HG03521 (cell line): Measurements from ENCODE around the gene AKR1E2.
"Not testable (repeated sequence)": the region's sequence is repeated elsewhere in the genome, so short reads cannot be mapped to it uniquely, and the experiment has no call there.

Experiments
- ATAC-seq: cut with Tn5 transposase; IDR thresholded peaks from one replicate; pipeline ENCODE4 v1.9.1; 2021; ENCODE audit warnings: mild to moderate bottlenecking, moderate library complexity; ENCODE audit not compliant: unreplicated experiment

The AKR1E2 gene

DNA sequence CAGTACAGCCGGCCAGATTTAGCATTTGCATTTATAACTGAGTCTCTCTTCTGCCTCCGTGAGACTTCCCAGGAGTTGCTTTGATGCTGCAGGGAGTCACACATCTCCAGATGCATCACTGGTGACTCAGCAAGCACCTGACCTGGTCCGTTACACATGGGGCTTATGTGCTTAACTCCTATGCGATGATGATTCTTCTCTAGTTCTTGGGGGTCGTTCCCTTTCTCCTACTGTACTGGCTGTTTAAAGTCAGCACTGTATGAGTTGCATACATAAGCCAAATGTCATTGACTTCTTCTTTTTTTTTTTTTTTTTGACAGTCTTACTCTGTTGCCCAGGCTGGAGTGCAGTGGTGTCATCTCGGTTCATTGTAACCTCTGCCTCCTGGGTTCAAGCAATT is 13.0 kb upstream of the AKR1E2 start:
- ATAC-seq, result no peak

- no peak for ATAC-seq
These were observed 12.5 kb upstream of the AKR1E2 start for GRCh38 chr10:4813496-4813895.

- ATAC-seq, result not testable (repeated sequence)
These were observed 10.3 kb upstream of the AKR1E2 start for GRCh38 chr10:4815646-4816180.

GRCh38 chr10:4816966-4817365 is 9.0 kb upstream of the AKR1E2 start:
- no peak for ATAC-seq

DNA sequence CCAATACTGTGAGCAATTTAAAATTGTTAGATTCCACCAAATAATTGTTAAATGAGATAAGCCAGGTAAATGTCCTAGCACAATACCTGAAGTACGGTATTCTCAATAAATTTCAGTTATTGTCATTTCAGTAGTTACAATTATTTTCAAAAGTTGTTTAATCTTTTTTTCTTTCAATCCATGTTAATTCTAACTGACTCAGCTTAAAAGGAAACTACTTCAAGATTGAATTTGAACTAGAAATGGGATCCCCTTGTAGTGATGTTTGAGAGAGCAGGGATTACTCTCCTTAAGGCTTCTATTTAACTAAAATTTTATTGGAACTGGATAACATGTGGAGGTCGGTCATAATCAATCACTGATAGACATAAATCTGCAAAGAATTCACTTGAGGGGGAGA is 6.9 kb upstream of the AKR1E2 start:
- ATAC-seq, result no peak

GRCh38 chr10:4819707-4820106 is 6.3 kb upstream of the AKR1E2 start:
- ATAC-seq, result no peak

DNA sequence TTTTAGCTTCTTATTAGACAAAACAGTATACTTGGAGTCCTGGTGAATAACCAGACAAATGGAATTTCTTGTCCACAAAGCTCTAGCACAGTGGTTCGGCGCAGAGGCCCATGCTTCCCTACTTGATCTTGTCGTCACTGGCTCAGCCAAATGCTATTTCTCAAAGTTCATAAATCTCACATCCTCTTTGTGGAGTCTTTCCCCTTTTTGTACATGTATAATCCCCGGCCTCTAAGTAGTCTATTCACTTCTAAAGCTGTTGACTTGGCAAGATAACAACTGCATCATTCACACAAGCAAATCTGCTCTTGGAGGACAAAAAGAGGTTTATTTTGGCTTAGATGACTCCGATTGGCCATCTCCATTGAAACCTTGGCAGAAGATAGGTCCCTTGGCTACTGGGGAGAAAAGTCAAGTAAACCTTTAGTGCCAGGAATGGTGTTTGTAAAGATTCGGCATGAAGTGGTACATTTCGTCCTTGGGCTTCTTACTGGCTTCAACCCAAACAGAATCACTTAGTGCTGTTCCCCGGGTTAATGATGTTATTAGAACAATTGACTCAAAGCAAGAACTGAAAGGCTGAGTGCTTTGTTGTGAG is 5.1 kb upstream of the AKR1E2 start:
- ATAC-seq, result no peak

GRCh38 chr10:4822208-4822607 is 3.8 kb upstream of the AKR1E2 start:
- no peak for ATAC-seq

- ATAC-seq, result no peak
These were observed 1.2 kb upstream of the AKR1E2 start for GRCh38 chr10:4824791-4825310.

- no peak for ATAC-seq
These were observed 545 bp upstream of the AKR1E2 start for GRCh38 chr10:4825456-4825867.

DNA sequence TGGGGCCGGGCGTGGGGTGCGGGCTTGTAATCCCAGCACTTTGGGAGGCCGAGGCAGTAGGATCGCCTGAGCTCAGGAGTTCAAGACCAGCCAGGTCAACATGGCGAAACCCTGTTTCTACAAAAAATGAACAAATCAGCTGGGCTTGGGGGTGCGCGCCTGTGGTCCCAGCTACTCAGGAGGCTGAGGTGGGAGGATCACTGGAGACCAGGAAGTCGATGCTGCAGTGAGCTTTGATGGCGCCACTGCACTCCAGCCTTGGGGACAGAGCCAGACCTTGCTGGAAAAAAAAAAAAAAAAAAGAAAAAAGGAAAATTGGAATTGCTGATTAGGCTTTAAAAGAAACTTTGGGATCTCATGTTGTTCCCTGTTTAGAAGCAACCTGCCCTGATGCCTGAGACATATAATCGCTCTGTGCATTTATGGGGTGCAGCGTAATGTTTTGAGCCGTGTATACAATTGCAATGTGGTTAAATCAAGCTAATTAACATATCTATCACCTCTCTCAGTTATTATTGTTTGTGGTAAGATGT is 851 bp downstream of the AKR1E2 start:
- no peak for ATAC-seq

GRCh38 chr10:4828005-4828404 is 2.0 kb downstream of the AKR1E2 start:
- no peak for ATAC-seq

- ATAC-seq, result no peak
These were observed 4.5 kb downstream of the AKR1E2 start for GRCh38 chr10:4830551-4830950.

GRCh38 chr10:4831091-4831490 is 5.1 kb downstream of the AKR1E2 start:
- ATAC-seq, result no peak

DNA sequence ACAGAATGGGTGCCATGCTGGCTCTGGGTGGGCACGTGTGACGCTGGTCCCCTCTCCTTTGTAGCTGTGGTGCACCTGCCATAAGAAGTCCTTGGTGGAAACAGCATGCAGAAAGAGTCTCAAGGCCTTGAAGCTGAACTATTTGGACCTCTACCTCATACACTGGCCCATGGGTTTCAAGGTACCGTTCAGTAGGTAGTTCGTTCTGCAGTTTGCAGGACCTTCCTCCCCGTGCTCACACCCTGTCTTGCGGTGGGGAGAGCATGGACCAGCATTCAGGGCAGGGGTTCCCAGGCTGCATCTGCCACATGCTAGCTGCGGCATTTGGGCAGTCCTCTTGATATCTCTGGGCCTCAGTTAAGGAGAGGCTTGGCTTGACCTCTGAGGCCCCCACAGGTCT is 7.3 kb downstream of the AKR1E2 start:
- no peak for ATAC-seq

GRCh38 chr10:4834898-4835405 is 8.9 kb downstream of the AKR1E2 start:
- ATAC-seq, result no peak

GRCh38 chr10:4835494-4835918 is 9.5 kb downstream of the AKR1E2 start:
- no peak for ATAC-seq

DNA sequence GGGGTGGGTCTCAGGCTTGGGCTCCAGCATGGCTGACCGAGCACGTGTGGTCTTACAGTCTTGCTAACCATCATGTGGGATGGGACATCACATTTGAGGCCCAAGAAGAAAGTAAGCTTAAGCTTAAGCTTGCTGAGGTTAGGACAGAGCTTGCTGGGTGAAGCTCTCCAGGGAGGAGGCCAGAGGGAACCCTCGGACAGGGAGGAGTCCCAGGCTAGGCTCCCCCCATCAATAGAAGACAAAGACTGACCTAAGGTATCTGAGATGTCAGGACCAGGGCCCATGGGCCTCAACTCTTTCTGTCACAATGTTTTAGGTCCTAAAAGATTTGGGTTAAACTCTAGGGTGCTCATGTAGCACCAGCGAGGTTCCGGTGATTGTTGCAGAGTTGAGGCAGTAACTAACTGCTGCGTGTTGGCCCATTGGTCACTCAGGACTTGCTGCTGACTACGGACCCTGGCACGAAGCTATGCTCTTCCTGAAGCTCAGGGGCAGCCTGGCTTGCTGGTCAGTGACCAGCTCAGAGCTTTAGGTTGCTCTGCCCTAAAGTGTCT is 10.5 kb downstream of the AKR1E2 start:
- no peak for ATAC-seq

- ATAC-seq, result no peak
These were observed 11.5 kb downstream of the AKR1E2 start for GRCh38 chr10:4837551-4837950.

- no peak for ATAC-seq
These were observed 12.7 kb downstream of the AKR1E2 start for GRCh38 chr10:4838743-4839142.

GRCh38 chr10:4839353-4839752 is 13.3 kb downstream of the AKR1E2 start:
- ATAC-seq, result no peak

GRCh38 chr10:4840151-4840550 is 14.1 kb downstream of the AKR1E2 start:
- no peak for ATAC-seq
